A172 (cell line): Measurements from ENCODE around the gene RNF141. TPM values are rescaled to one million over a fixed set of nuclear protein-coding genes. Genes with fewer than 3 reads are reported as not detected.

Source experiments
- DNase-seq: peaks from one replicate; pipeline ENCODE4 v3.0.0-alpha.2; 2015; ENCODE audit warnings: low spot score
- total RNA-seq: library from RNA; depleted of rRNA; stranded (reverse); fragments of >200 nt; shearing (Covaris generic); gene quantifications from 2 replicates; pipeline ENCODE4 v1.2.3, GENCODE V29; 2014

Gene RNF141
- total RNA-seq, 1 experiment from 2014 or later = 23.6 TPM

GRCh38 chr11:10522921-10523320 is 18.1 kb downstream of the RNF141 start:
- DNase-seq = no peak

- DNase-seq = no peak
These were observed 18.7 kb downstream of the RNF141 start for GRCh38 chr11:10522276-10522675.

GRCh38 chr11:10520562-10520961 is 20.4 kb downstream of the RNF141 start:
- DNase-seq = no peak

- DNase-seq = no peak
These were observed 21.4 kb downstream of the RNF141 start for GRCh38 chr11:10519630-10520029.

- no peak for DNase-seq
These were observed 22.1 kb downstream of the RNF141 start for GRCh38 chr11:10518891-10519290.

- DNase-seq = no peak
These were observed 22.9 kb downstream of the RNF141 start for GRCh38 chr11:10518123-10518522.

GRCh38 chr11:10515418-10515817 is 25.6 kb downstream of the RNF141 start:
- no peak for DNase-seq

DNA sequence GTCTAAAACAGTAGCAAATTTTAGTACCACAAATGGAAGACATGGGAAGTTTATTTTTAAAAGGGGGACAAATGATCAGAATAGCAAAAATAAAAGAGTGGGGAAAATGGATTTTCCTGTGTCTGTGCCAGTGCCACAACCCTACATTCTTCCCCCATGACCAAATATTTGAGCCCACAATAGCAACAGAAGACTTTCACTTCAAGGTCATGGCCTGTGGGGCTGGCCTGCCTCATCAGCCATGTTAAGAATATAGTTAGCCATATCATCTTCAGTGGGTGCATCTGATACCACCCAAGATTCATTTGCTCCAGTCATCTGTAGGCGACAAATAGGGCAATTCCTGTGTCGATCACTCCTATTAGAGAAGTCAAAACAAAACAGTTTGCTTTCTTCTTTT is 26.3 kb downstream of the RNF141 start:
- DNase-seq = no peak

DNA sequence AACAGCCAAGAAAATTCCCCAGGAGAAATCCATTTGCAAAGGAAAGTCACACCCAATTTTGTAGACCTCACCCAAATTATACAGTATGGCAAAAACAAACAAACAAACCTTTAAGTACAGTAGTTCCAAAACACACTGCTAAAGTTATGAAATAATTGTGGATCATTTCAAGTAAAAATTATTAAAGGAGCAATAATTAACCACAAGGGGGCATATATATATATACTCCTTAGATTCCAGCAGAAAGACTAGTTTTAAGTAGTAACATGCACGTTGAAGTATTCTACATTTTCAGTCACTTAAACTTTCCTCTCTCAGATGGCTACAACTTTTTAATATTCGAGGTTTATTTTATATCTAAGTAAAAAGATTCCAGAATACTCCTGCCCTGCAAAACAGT is 26.8 kb downstream of the RNF141 start:
- no peak for DNase-seq

- no peak for DNase-seq
These were observed 29.8 kb downstream of the RNF141 start for GRCh38 chr11:10511181-10511621.

DNA sequence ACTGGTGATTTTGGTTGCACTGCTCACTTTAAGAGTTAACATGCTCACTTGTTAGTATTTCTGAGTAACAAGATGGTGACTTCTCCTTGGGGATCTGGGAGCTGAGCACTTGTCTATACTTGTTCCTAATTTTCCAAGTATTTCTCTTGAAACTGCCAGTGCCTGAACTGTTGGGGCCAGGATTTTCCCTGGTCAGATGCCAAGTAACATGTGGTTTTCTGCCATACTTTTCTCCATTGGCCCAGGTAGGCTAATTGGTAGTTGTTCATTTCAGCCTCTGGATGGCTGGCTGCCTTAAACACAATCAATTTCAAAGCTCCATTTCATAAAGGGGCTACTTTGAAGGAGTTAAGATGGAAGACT is 35.0 kb downstream of the RNF141 start:
- DNase-seq = no peak

- DNase-seq = no peak
These were observed 35.5 kb downstream of the RNF141 start for GRCh38 chr11:10505278-10506007.

DNA sequence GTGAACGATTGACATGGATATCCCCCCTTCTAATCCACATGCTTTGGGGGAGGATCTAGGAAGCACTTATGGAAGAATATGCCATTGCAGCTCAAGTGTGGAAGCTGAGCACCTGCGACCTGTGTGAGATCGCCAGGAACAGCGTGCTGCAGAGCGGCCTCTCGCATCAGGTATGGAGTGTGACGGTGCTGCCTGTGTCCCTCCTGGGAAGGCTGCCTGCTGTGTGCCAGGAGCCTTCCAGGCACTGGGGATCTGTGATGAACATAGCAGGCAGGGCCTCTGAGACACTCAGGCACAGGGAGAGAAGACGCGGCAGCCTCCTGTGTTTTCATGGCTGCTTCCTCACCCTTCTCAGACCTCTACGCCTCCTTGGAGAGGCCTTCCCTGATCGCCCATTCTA is 36.5 kb downstream of the RNF141 start:
- DNase-seq = no peak

GRCh38 chr11:10503777-10504480 is 37.1 kb downstream of the RNF141 start:
- no peak for DNase-seq

GRCh38 chr11:10503221-10503620 is 37.8 kb downstream of the RNF141 start:
- DNase-seq = no peak

DNA sequence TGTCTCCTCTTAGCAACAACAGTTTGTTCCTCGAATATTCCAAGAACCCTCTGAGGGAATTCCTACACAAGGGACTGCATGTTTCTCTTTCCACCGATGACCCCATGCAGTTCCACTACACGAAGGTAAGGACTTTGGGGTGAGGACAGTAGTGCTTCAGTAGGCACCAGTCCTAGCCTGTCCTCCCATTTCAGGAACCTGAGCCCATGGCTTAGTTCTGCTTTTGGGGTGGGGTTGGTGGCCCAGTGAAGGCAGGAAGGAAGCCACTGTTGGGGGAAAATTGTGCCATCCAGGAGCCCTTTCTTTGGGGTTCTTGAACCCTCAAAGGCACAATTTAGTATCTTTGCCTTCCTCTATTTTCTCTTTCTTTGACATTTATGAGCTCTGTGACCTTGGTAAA is 38.2 kb downstream of the RNF141 start:
- DNase-seq = no peak

- no peak for DNase-seq
These were observed 38.8 kb downstream of the RNF141 start for GRCh38 chr11:10502065-10502680.

GRCh38 chr11:10500757-10501684 is 40.0 kb downstream of the RNF141 start:
- no peak for DNase-seq

GRCh38 chr11:10499874-10500601 is 40.9 kb downstream of the RNF141 start:
- DNase-seq = no peak

- DNase-seq = no peak
These were observed 41.5 kb downstream of the RNF141 start for GRCh38 chr11:10499452-10499851.
